WTC11 (cell line): Measurements from ENCODE around the gene MACROD2. TPM values are rescaled to one million over a fixed set of nuclear protein-coding genes. Genes with fewer than 3 reads are reported as not detected.

ENCODE experiments used
- ATAC-seq: fragments of 200-7000 bp; cut with Tn5 transposase; 2 replicates; pipeline ENCODE4 v1.10.0; 2021; ENCODE audit warnings: mild to moderate bottlenecking, moderate library complexity
- CTCF ChIA-PET: fragments of 300-600 bp; sonication (Branson Sonifier 250); formaldehyde crosslinking; loops from one replicate; lab custom pipeline; 2021; ENCODE audit warnings: antibody characterized with exemption; lab: Charles Lee
- POLR2A ChIA-PET: fragments of 350-600 bp; sonication (Branson Sonifier 250); formaldehyde crosslinking; loops from one replicate; lab custom pipeline; 2021; ENCODE audit warnings: antibody characterized with exemption; lab: Charles Lee
- DNase-seq: peaks from one replicate; pipeline ENCODE4 v3.0.0; 2021; ENCODE audit warnings: low spot score
- H3K27ac Mint-ChIP-seq: 2 replicates; pipeline ENCODE4 v1.8.0; 2021; ENCODE audit warnings: mixed read lengths
- H3K27me3 Mint-ChIP-seq: 2 replicates; pipeline ENCODE4 v1.8.0; 2021; ENCODE audit warnings: low read depth, mild to moderate bottlenecking, moderate library complexity, mixed read lengths
- H3K36me3 Mint-ChIP-seq: 2 replicates; pipeline ENCODE4 v1.8.0; 2021; ENCODE audit warnings: mixed read lengths
- H3K4me1 Mint-ChIP-seq: 2 replicates; pipeline ENCODE4 v1.8.0; 2022; ENCODE audit warnings: mixed read lengths
- H3K4me3 Mint-ChIP-seq: 2 replicates; pipeline ENCODE4 v1.8.0; 2021; ENCODE audit warnings: mild to moderate bottlenecking, moderate library complexity, mixed read lengths
- H3K9me3 Mint-ChIP-seq: 2 replicates; pipeline ENCODE4 v1.8.0; 2021; ENCODE audit warnings: mixed read lengths
- ATF1 ChIP-seq: sonication (generic); formaldehyde crosslinking; IDR thresholded peaks from 2 replicates; pipeline ENCODE4 v1.8.1; 2023; ENCODE audit warnings: mild to moderate bottlenecking, moderate library complexity, missing genetic modification reagents
- CREM ChIP-seq: sonication (generic); formaldehyde crosslinking; IDR thresholded peaks from 2 replicates; pipeline ENCODE4 v1.8.1; 2022; ENCODE audit warnings: mild to moderate bottlenecking, missing genetic modification reagents, moderate library complexity
- ESRRA ChIP-seq: sonication (generic); formaldehyde crosslinking; IDR thresholded peaks from 2 replicates; pipeline ENCODE4 v1.8.1; 2022; ENCODE audit warnings: mild to moderate bottlenecking, missing genetic modification reagents, borderline replicate concordance
- FOXK1 ChIP-seq: sonication (generic); formaldehyde crosslinking; IDR thresholded peaks from 2 replicates; pipeline ENCODE4 v1.8.0; 2022; ENCODE audit warnings: mild to moderate bottlenecking, moderate library complexity, missing genetic modification reagents
- SMAD3 ChIP-seq: sonication (generic); formaldehyde crosslinking; IDR thresholded peaks from 2 replicates; pipeline ENCODE4 v1.8.0; 2022; ENCODE audit warnings: missing genetic modification reagents, mild to moderate bottlenecking, borderline replicate concordance
- SOX15 ChIP-seq: fragments of 250-450 bp; sonication (Bioruptor Pico); IDR thresholded peaks from 2 replicates; pipeline ENCODE4 v1.9.0; 2021; ENCODE audit warnings: mild to moderate bottlenecking
- TP53 ChIP-seq: sonication (generic); formaldehyde crosslinking; IDR thresholded peaks from 2 replicates; pipeline ENCODE4 v1.8.1; 2023; ENCODE audit warnings: mild to moderate bottlenecking, missing genetic modification reagents
- ZBTB21 ChIP-seq: sonication (generic); formaldehyde crosslinking; IDR thresholded peaks from 2 replicates; pipeline ENCODE4 v1.8.1; 2023; ENCODE audit warnings: mild to moderate bottlenecking, missing genetic modification reagents, borderline replicate concordance
- ZNF121 ChIP-seq: sonication (generic); formaldehyde crosslinking; IDR thresholded peaks from 2 replicates; pipeline ENCODE4 v1.8.0; 2023; ENCODE audit warnings: missing genetic modification reagents
- ZNF671 ChIP-seq: fragments of 250-450 bp; sonication (Bioruptor Pico); IDR thresholded peaks from 2 replicates; pipeline ENCODE4 v1.8.0; 2021; ENCODE audit warnings: mild to moderate bottlenecking
- total RNA-seq: library from RNA; stranded (reverse); gene quantifications from 3 replicates; pipeline ENCODE4 v1.2.3, GENCODE V29; 2021
- TF ChIP-seq, protein P1 (sequence below): fragments of 250-450 bp; sonication (Bioruptor Pico); conservative IDR thresholded peaks from 2 replicates; pipeline ENCODE4 v1.9.0; 2021; ENCODE audit warnings: mild to moderate bottlenecking
- TF ChIP-seq, protein P2 (sequence below): fragments of 250-450 bp; sonication (Bioruptor Pico); IDR thresholded peaks from 2 replicates; pipeline ENCODE4 v1.8.0; 2021; ENCODE audit warnings: mild to moderate bottlenecking
- TF ChIP-seq, protein P3 (sequence below): sonication (generic); formaldehyde crosslinking; conservative IDR thresholded peaks from 2 replicates; pipeline ENCODE4 v1.8.1; 2023; ENCODE audit warnings: mild to moderate bottlenecking, low read depth, missing genetic modification reagents, moderate library complexity
- TF ChIP-seq, protein P4 (sequence below): sonication (generic); formaldehyde crosslinking; IDR thresholded peaks from 2 replicates; pipeline ENCODE4 v1.8.0; 2022; ENCODE audit warnings: mild to moderate bottlenecking, missing genetic modification reagents
- TF ChIP-seq, protein P5 (sequence below): sonication (generic); formaldehyde crosslinking; IDR thresholded peaks from 2 replicates; pipeline ENCODE4 v1.8.1; 2022; ENCODE audit warnings: low read depth, mild to moderate bottlenecking, moderate library complexity, missing genetic modification reagents, borderline replicate concordance
- TF ChIP-seq, protein P6 (sequence below): sonication (generic); formaldehyde crosslinking; IDR thresholded peaks from 2 replicates; pipeline ENCODE4 v1.8.1; 2022; ENCODE audit warnings: low read depth, missing genetic modification reagents, borderline replicate concordance
- TF ChIP-seq, protein P7 (sequence below): sonication (generic); formaldehyde crosslinking; IDR thresholded peaks from 2 replicates; pipeline ENCODE4 v1.8.1; 2022; ENCODE audit warnings: mild to moderate bottlenecking, moderate library complexity, missing genetic modification reagents
- TF ChIP-seq, protein P8 (sequence below): sonication (generic); formaldehyde crosslinking; IDR thresholded peaks from 2 replicates; pipeline ENCODE4 v1.8.0; 2022; ENCODE audit warnings: missing genetic modification reagents
- TF ChIP-seq, protein P9 (sequence below): sonication (generic); formaldehyde crosslinking; IDR thresholded peaks from 2 replicates; pipeline ENCODE4 v1.8.0; 2022; ENCODE audit warnings: mild to moderate bottlenecking, missing genetic modification reagents

Gene MACROD2
- total RNA-seq, 1 experiment from 2014 or later: 4.1 TPM

DNA sequence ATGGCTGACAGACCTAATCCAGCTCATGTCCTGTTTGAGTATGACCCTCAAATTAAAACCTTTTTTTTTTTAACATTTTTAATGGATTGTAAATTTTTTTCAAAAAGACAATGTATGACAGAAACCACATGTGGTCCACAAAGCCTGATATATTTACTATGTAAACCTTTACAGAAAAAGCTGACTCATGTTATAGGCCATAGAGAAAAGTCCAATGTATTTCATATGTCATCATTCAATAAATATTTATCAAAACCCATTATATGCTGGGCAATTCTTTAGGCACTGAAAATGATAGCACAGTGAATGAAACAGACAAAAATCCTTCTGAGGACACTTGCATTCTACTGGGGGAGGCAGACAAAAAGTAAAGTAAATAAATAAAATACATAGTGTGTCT, 1168.3 kb downstream of the MACROD2 start:
- H3K27me3 Mint-ChIP-seq: no peaks in the 10 kb centered on the region
- no peak for DNase-seq
- ChIA-PET CTCF (no interaction called here), POLR2A (no interaction called here)
- ATAC-seq: no peak
- no peak overlapping the region for H3K27ac Mint-ChIP-seq
- no peaks in the 10 kb centered on the region for H3K9me3 Mint-ChIP-seq
- 0 out of 2 replicates have a peak, but pooled peaks cover under 1% of the 10 kb centered on the region for H3K4me1 Mint-ChIP-seq
- TF ChIP-seq, protein P1, sequence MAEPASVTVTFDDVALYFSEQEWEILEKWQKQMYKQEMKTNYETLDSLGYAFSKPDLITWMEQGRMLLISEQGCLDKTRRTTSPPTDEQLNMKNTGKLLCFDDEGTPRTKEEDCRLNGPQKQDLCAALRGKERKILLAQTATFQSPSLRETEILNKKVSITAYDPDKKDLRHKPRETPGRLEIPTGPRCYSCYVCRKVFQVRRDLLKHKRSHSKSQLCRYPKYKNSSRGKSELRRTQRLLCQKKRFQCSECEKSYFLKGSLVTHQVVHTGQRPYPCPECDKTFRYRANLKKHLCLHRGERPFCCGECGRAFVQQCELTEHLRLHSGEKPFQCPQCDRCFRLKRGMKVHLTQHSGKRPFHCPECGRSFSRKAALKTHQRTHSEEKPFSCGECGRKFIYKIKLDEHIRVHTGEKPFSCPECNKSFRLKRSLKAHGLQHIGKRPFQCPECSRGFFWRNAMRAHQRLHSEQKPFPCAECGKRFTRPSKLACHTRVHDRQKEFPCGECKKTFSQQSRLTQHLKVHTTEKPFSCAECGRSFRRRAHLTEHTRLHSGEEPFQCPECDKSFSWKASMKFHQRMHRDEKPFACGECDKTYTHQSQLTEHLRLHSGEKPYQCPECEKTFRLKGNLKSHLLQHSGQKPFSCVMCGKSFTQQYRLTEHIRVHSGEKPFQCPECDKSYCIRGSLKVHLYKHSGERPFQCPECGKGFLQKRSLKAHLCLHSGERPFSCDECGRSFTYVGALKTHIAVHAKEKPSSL (CRISPR knock-in tag): no peak
- no peak for TF ChIP-seq TP53 (CRISPR knock-in tag)
- TF ChIP-seq, protein P2, sequence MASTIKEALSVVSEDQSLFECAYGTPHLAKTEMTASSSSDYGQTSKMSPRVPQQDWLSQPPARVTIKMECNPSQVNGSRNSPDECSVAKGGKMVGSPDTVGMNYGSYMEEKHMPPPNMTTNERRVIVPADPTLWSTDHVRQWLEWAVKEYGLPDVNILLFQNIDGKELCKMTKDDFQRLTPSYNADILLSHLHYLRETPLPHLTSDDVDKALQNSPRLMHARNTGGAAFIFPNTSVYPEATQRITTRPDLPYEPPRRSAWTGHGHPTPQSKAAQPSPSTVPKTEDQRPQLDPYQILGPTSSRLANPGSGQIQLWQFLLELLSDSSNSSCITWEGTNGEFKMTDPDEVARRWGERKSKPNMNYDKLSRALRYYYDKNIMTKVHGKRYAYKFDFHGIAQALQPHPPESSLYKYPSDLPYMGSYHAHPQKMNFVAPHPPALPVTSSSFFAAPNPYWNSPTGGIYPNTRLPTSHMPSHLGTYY (CRISPR knock-in tag): no peak
- TF ChIP-seq, protein P3, sequence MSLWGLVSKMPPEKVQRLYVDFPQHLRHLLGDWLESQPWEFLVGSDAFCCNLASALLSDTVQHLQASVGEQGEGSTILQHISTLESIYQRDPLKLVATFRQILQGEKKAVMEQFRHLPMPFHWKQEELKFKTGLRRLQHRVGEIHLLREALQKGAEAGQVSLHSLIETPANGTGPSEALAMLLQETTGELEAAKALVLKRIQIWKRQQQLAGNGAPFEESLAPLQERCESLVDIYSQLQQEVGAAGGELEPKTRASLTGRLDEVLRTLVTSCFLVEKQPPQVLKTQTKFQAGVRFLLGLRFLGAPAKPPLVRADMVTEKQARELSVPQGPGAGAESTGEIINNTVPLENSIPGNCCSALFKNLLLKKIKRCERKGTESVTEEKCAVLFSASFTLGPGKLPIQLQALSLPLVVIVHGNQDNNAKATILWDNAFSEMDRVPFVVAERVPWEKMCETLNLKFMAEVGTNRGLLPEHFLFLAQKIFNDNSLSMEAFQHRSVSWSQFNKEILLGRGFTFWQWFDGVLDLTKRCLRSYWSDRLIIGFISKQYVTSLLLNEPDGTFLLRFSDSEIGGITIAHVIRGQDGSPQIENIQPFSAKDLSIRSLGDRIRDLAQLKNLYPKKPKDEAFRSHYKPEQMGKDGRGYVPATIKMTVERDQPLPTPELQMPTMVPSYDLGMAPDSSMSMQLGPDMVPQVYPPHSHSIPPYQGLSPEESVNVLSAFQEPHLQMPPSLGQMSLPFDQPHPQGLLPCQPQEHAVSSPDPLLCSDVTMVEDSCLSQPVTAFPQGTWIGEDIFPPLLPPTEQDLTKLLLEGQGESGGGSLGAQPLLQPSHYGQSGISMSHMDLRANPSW (CRISPR knock-in tag): no peak
- no peak for TF ChIP-seq FOXK1 (CRISPR knock-in tag)
- TF ChIP-seq, protein P4, sequence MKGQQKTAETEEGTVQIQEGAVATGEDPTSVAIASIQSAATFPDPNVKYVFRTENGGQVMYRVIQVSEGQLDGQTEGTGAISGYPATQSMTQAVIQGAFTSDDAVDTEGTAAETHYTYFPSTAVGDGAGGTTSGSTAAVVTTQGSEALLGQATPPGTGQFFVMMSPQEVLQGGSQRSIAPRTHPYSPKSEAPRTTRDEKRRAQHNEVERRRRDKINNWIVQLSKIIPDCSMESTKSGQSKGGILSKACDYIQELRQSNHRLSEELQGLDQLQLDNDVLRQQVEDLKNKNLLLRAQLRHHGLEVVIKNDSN (CRISPR knock-in tag): no peak
- TF ChIP-seq, protein P5, sequence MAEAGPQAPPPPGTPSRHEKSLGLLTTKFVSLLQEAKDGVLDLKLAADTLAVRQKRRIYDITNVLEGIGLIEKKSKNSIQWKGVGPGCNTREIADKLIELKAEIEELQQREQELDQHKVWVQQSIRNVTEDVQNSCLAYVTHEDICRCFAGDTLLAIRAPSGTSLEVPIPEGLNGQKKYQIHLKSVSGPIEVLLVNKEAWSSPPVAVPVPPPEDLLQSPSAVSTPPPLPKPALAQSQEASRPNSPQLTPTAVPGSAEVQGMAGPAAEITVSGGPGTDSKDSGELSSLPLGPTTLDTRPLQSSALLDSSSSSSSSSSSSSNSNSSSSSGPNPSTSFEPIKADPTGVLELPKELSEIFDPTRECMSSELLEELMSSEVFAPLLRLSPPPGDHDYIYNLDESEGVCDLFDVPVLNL: no peak
- TF ChIP-seq CREM (CRISPR knock-in tag): no peak
- TF ChIP-seq, protein P6, sequence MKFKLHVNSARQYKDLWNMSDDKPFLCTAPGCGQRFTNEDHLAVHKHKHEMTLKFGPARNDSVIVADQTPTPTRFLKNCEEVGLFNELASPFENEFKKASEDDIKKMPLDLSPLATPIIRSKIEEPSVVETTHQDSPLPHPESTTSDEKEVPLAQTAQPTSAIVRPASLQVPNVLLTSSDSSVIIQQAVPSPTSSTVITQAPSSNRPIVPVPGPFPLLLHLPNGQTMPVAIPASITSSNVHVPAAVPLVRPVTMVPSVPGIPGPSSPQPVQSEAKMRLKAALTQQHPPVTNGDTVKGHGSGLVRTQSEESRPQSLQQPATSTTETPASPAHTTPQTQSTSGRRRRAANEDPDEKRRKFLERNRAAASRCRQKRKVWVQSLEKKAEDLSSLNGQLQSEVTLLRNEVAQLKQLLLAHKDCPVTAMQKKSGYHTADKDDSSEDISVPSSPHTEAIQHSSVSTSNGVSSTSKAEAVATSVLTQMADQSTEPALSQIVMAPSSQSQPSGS (CRISPR knock-in tag): no peak
- TF ChIP-seq, protein P7, sequence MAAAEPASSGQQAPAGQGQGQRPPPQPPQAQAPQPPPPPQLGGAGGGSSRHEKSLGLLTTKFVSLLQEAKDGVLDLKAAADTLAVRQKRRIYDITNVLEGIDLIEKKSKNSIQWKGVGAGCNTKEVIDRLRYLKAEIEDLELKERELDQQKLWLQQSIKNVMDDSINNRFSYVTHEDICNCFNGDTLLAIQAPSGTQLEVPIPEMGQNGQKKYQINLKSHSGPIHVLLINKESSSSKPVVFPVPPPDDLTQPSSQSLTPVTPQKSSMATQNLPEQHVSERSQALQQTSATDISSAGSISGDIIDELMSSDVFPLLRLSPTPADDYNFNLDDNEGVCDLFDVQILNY (CRISPR knock-in tag): no peak
- no peak for TF ChIP-seq ZNF121 (CRISPR knock-in tag)
- no peak for TF ChIP-seq ESRRA (CRISPR knock-in tag)
- no peak for TF ChIP-seq SOX15 (CRISPR knock-in tag)
- no peak for TF ChIP-seq ZNF671 (CRISPR knock-in tag)
- TF ChIP-seq, protein P8, sequence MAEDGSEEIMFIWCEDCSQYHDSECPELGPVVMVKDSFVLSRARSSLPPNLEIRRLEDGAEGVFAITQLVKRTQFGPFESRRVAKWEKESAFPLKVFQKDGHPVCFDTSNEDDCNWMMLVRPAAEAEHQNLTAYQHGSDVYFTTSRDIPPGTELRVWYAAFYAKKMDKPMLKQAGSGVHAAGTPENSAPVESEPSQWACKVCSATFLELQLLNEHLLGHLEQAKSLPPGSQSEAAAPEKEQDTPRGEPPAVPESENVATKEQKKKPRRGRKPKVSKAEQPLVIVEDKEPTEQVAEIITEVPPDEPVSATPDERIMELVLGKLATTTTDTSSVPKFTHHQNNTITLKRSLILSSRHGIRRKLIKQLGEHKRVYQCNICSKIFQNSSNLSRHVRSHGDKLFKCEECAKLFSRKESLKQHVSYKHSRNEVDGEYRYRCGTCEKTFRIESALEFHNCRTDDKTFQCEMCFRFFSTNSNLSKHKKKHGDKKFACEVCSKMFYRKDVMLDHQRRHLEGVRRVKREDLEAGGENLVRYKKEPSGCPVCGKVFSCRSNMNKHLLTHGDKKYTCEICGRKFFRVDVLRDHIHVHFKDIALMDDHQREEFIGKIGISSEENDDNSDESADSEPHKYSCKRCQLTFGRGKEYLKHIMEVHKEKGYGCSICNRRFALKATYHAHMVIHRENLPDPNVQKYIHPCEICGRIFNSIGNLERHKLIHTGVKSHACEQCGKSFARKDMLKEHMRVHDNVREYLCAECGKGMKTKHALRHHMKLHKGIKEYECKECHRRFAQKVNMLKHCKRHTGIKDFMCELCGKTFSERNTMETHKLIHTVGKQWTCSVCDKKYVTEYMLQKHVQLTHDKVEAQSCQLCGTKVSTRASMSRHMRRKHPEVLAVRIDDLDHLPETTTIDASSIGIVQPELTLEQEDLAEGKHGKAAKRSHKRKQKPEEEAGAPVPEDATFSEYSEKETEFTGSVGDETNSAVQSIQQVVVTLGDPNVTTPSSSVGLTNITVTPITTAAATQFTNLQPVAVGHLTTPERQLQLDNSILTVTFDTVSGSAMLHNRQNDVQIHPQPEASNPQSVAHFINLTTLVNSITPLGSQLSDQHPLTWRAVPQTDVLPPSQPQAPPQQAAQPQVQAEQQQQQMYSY: no peak
- TF ChIP-seq, protein P9, sequence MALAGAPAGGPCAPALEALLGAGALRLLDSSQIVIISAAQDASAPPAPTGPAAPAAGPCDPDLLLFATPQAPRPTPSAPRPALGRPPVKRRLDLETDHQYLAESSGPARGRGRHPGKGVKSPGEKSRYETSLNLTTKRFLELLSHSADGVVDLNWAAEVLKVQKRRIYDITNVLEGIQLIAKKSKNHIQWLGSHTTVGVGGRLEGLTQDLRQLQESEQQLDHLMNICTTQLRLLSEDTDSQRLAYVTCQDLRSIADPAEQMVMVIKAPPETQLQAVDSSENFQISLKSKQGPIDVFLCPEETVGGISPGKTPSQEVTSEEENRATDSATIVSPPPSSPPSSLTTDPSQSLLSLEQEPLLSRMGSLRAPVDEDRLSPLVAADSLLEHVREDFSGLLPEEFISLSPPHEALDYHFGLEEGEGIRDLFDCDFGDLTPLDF (CRISPR knock-in tag): no peak
- TF ChIP-seq SMAD3: no peak
- TF ChIP-seq ATF1 (CRISPR knock-in tag): no peak
- TF ChIP-seq ZBTB21 (CRISPR knock-in tag): no peak
- H3K36me3 Mint-ChIP-seq: no peaks in the 10 kb centered on the region
- no peak overlapping the region for H3K4me3 Mint-ChIP-seq
